ENCODE measurements around the gene CCR5AS.

- no peak for TF ChIP-seq CTCF (IDR thresholded peaks at IDR 0.05)
- TF ChIP-seq POLR2A (IDR thresholded peaks at IDR 0.05), result no peak
- TF ChIP-seq POLR2AphosphoS5 (IDR thresholded peaks at IDR 0.05), result no peak
Observed at GRCh38 chr3:46433841-46434240, 27.0 kb upstream of the CCR5AS start.
